Measurements from ENCODE around the gene MRPS2. TPM values are rescaled to one million over a fixed set of nuclear protein-coding genes. Genes with fewer than 3 reads are reported as not detected.

The MRPS2 gene
- total and polyA plus RNA-seq, 9 of the 15 experiments (the other 6 are each of a cell fraction or from before 2014, with no cell fraction given), result 8.0 to 167 (median 81.3) TPM

DNA sequence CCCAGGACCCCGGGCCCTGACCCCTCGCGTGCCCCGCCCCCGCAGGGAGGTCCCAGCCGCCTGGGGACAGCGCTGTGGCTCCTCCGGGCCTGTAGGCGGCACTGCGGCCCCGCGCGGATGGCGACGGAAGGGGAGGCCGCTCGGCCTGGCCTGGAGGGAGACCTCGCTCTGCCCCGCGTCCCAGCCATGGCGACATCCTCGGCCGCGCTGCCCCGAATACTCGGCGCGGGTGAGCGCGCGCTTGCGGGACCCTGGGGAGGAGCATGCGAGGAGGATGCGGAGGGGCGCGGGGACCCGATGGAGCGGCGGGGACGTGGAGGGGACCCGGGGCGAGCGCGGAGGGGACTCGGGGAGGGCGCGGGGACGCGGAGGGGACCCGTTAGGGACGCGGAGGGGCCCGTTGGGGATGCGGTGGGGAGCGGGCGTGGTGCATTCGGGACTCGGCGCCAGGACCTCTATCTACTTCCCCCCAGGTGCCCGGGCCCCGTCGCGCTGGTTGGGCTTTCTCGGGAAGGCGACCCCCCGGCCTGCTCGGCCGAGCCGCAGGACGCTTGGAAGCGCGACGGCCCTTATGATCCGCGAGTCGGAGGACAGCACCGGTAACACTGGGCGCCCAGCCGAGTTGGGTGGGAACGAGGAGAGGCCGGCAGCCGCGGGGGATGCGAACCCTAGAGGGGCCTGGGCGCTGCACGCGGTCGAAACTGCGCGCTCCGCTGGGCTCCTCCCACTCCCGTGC, at the start of gene MRPS2 (continued):
- TF ChIP-seq, protein P1, sequence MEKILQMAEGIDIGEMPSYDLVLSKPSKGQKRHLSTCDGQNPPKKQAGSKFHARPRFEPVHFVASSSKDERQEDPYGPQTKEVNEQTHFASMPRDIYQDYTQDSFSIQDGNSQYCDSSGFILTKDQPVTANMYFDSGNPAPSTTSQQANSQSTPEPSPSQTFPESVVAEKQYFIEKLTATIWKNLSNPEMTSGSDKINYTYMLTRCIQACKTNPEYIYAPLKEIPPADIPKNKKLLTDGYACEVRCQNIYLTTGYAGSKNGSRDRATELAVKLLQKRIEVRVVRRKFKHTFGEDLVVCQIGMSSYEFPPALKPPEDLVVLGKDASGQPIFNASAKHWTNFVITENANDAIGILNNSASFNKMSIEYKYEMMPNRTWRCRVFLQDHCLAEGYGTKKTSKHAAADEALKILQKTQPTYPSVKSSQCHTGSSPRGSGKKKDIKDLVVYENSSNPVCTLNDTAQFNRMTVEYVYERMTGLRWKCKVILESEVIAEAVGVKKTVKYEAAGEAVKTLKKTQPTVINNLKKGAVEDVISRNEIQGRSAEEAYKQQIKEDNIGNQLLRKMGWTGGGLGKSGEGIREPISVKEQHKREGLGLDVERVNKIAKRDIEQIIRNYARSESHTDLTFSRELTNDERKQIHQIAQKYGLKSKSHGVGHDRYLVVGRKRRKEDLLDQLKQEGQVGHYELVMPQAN (IDR thresholded peaks at IDR 0.05; ENCODE audit: borderline replicate concordance), result 0 out of 2 replicates have a peak, but pooled peaks have one; percentile 35
- TF ChIP-seq TAF9B (IDR thresholded peaks at IDR 0.05; ENCODE audit: partially characterized antibody) (no peak), KLF13 (tag; IDR thresholded peaks at IDR 0.05; ENCODE audit: borderline replicate concordance, low read depth) (peak; percentile 51; the same call in 1 of the 2 replicates), MED1 (CRISPR knock-in tag; IDR thresholded peaks at IDR 0.05; ENCODE audit: borderline replicate concordance) (no peak), CREM (IDR thresholded peaks at IDR 0.05; ENCODE audit: low read depth) (peak; percentile 82), RFX7 (CRISPR knock-in tag; IDR thresholded peaks at IDR 0.05) (no peak), BCOR (IDR thresholded peaks at IDR 0.05) (no peak), CBFA2T2 (conservative IDR thresholded peaks at IDR 0.05) (no peak), SAFB (IDR thresholded peaks at IDR 0.05; ENCODE audit: borderline replicate concordance, low read depth, low read length) (peak; percentile 67), POLR2G (IDR thresholded peaks at IDR 0.05; ENCODE audit: low read depth, low read length) (peak; percentile 92), HDAC6 (IDR thresholded peaks at IDR 0.05; ENCODE audit: low read depth, low read length) (no peak), MCM5 (IDR thresholded peaks at IDR 0.05; ENCODE audit: low read depth) (no peak), YY1 (IDR thresholded peaks at IDR 0.05; ENCODE audit: borderline replicate concordance in 1 of 3, control insufficient read depth in 1 of 3, extremely low read depth in 1 of 3, insufficient read depth in 3 of 3, insufficient read length in 1 of 3, insufficient replicate concordance in 2 of 3, low read depth in 1 of 3, low read length in 2 of 3) (peak; percentile 43 to 93 (median 87)), ESRRA (IDR thresholded peaks at IDR 0.05; ENCODE audit: borderline replicate concordance, low read depth) (peak; percentile 64), ZNF444 (CRISPR knock-in tag; IDR thresholded peaks at IDR 0.05) (no peak), TCF3 (CRISPR knock-in tag; IDR thresholded peaks at IDR 0.05) (no peak), GABPA (tag; conservative IDR thresholded peaks at IDR 0.05; ENCODE audit: low read depth) (peak; percentile 65), ARID2 (IDR thresholded peaks at IDR 0.05) (no peak), ZNF830 (CRISPR knock-in tag; IDR thresholded peaks at IDR 0.05) (no peak), EGR1 (conservative IDR thresholded peaks at IDR 0.05) (peak; percentile 94), ETV5 (CRISPR knock-in tag; IDR thresholded peaks at IDR 0.05; ENCODE audit: low read depth) (peak; percentile 79; the same call in 1 of the 2 replicates)
- TF ChIP-seq, protein P2, sequence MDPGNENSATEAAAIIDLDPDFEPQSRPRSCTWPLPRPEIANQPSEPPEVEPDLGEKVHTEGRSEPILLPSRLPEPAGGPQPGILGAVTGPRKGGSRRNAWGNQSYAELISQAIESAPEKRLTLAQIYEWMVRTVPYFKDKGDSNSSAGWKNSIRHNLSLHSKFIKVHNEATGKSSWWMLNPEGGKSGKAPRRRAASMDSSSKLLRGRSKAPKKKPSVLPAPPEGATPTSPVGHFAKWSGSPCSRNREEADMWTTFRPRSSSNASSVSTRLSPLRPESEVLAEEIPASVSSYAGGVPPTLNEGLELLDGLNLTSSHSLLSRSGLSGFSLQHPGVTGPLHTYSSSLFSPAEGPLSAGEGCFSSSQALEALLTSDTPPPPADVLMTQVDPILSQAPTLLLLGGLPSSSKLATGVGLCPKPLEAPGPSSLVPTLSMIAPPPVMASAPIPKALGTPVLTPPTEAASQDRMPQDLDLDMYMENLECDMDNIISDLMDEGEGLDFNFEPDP (CRISPR knock-in tag; IDR thresholded peaks at IDR 0.05), result no peak
- TF ChIP-seq, protein P3, sequence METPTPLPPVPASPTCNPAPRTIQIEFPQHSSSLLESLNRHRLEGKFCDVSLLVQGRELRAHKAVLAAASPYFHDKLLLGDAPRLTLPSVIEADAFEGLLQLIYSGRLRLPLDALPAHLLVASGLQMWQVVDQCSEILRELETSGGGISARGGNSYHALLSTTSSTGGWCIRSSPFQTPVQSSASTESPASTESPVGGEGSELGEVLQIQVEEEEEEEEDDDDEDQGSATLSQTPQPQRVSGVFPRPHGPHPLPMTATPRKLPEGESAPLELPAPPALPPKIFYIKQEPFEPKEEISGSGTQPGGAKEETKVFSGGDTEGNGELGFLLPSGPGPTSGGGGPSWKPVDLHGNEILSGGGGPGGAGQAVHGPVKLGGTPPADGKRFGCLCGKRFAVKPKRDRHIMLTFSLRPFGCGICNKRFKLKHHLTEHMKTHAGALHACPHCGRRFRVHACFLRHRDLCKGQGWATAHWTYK (CRISPR knock-in tag; IDR thresholded peaks at IDR 0.05), result no peak
- TF ChIP-seq, protein P4, sequence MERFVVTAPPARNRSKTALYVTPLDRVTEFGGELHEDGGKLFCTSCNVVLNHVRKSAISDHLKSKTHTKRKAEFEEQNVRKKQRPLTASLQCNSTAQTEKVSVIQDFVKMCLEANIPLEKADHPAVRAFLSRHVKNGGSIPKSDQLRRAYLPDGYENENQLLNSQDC (CRISPR knock-in tag; IDR thresholded peaks at IDR 0.05), result no peak
